ENCODE results near the gene MIGA1.

Gene MIGA1

GRCh38 chr1:77857552-77857951 lies 78.1 kb downstream of the MIGA1 start:
- Histone ChIP-seq H3K27me3 (ENCODE audit: low read depth, low read length) (no peaks in the 10 kb centered on the region), H3K4me2 (ENCODE audit: low read length) (no peak overlapping the region), H3K36me3 (replicated peaks; ENCODE audit: low read depth, low read length) (no peaks in the 10 kb centered on the region), H3K4me1 (ENCODE audit: low read length) (no peaks in the 10 kb centered on the region), H3K79me2 (ENCODE audit: low read length) (no peaks in the 10 kb centered on the region), H3K9me3 (ENCODE audit: insufficient read depth, low read length) (no peaks in the 10 kb centered on the region), H3K4me3 (ENCODE audit: low read length) (no peak overlapping the region), H3K27ac (ENCODE audit: low read length) (no peak overlapping the region), H3K9ac (ENCODE audit: low read length) (no peak overlapping the region), H2AFZ (ENCODE audit: low read depth, low read length) (no peak overlapping the region), H4K20me1 (ENCODE audit: insufficient read depth, low read length) (no peaks in the 10 kb centered on the region)
- TF ChIP-seq CTCF (IDR thresholded peaks at IDR 0.05; ENCODE audit: low read depth, low read length) (no peak), EZH2phosphoT487 (IDR thresholded peaks at IDR 0.05; ENCODE audit: low read depth) (no peak)

GRCh38 chr1:77858725-77859124 lies 79.3 kb downstream of the MIGA1 start:
- no peaks in the 10 kb centered on the region for H4K20me1 ChIP-seq (ENCODE audit: insufficient read depth, low read length)
- no peaks in the 10 kb centered on the region for H3K9me3 ChIP-seq (ENCODE audit: insufficient read depth, low read length)
- no peak overlapping the region for H2AFZ ChIP-seq (ENCODE audit: low read depth, low read length)
- H3K4me1 ChIP-seq (ENCODE audit: low read length), result no peaks in the 10 kb centered on the region
- H3K36me3 ChIP-seq (replicated peaks; ENCODE audit: low read depth, low read length), result no peaks in the 10 kb centered on the region
- H3K4me2 ChIP-seq (ENCODE audit: low read length), result no peak overlapping the region
- no peak overlapping the region for H3K4me3 ChIP-seq (ENCODE audit: low read length)
- no peaks in the 10 kb centered on the region for H3K27me3 ChIP-seq (ENCODE audit: low read depth, low read length)
- H3K79me2 ChIP-seq (ENCODE audit: low read length), result no peaks in the 10 kb centered on the region
- H3K9ac ChIP-seq (ENCODE audit: low read length), result no peak overlapping the region
- TF ChIP-seq CTCF (IDR thresholded peaks at IDR 0.05; ENCODE audit: low read depth, low read length) (no peak), EZH2phosphoT487 (IDR thresholded peaks at IDR 0.05; ENCODE audit: low read depth) (no peak)
- no peak overlapping the region for H3K27ac ChIP-seq (ENCODE audit: low read length)

GRCh38 chr1:77859248-77859647 lies 79.8 kb downstream of the MIGA1 start:
- Histone ChIP-seq H3K36me3 (replicated peaks; ENCODE audit: low read depth, low read length) (no peaks in the 10 kb centered on the region), H2AFZ (ENCODE audit: low read depth, low read length) (no peak overlapping the region), H3K27me3 (ENCODE audit: low read depth, low read length) (no peaks in the 10 kb centered on the region), H3K27ac (ENCODE audit: low read length) (no peak overlapping the region), H4K20me1 (ENCODE audit: insufficient read depth, low read length) (no peaks in the 10 kb centered on the region), H3K79me2 (ENCODE audit: low read length) (no peaks in the 10 kb centered on the region), H3K9me3 (ENCODE audit: insufficient read depth, low read length) (no peaks in the 10 kb centered on the region), H3K4me3 (ENCODE audit: low read length) (no peak overlapping the region), H3K4me2 (ENCODE audit: low read length) (no peak overlapping the region), H3K9ac (ENCODE audit: low read length) (no peak overlapping the region), H3K4me1 (ENCODE audit: low read length) (no peaks in the 10 kb centered on the region)
- TF ChIP-seq CTCF (IDR thresholded peaks at IDR 0.05; ENCODE audit: low read depth, low read length) (no peak), EZH2phosphoT487 (IDR thresholded peaks at IDR 0.05; ENCODE audit: low read depth) (no peak)

- Histone ChIP-seq H3K9me3 (ENCODE audit: insufficient read depth, low read length) (no peaks in the 10 kb centered on the region), H3K9ac (ENCODE audit: low read length) (no peak overlapping the region), H3K4me2 (ENCODE audit: low read length) (no peak overlapping the region), H3K4me3 (ENCODE audit: low read length) (no peak overlapping the region), H3K36me3 (replicated peaks; ENCODE audit: low read depth, low read length) (no peaks in the 10 kb centered on the region), H2AFZ (ENCODE audit: low read depth, low read length) (no peak overlapping the region), H3K27me3 (ENCODE audit: low read depth, low read length) (no peaks in the 10 kb centered on the region), H3K79me2 (ENCODE audit: low read length) (no peaks in the 10 kb centered on the region), H3K27ac (ENCODE audit: low read length) (no peak overlapping the region), H3K4me1 (ENCODE audit: low read length) (no peaks in the 10 kb centered on the region), H4K20me1 (ENCODE audit: insufficient read depth, low read length) (no peaks in the 10 kb centered on the region)
- TF ChIP-seq CTCF (IDR thresholded peaks at IDR 0.05; ENCODE audit: low read depth, low read length) (no peak), EZH2phosphoT487 (IDR thresholded peaks at IDR 0.05; ENCODE audit: low read depth) (no peak)
Measured at GRCh38 chr1:77866296-77866695, 86.8 kb downstream of the MIGA1 start.

Measured in OCI-LY3 (cell line).